HG03457 (cell line): ENCODE measurements around the gene TMC1.
"Not testable (repeated sequence)": the region's sequence is repeated elsewhere in the genome, so short reads cannot be mapped to it uniquely, and the experiment has no call there.

ENCODE experiments used
- ATAC-seq: cut with Tn5 transposase; IDR thresholded peaks from one replicate; pipeline ENCODE4 v1.9.1; 2021; ENCODE audit warnings: moderate number of reproducible peaks; ENCODE audit not compliant: unreplicated experiment

The TMC1 gene

GRCh38 chr9:72521416-72521815, at the start of gene TMC1:
Gene TMC1, plus strand, starts transcription at chr9:72521608. Its CDS starts 127,041 bp downstream, at chr9:72648649.
- not testable (repeated sequence) for ATAC-seq

DNA sequence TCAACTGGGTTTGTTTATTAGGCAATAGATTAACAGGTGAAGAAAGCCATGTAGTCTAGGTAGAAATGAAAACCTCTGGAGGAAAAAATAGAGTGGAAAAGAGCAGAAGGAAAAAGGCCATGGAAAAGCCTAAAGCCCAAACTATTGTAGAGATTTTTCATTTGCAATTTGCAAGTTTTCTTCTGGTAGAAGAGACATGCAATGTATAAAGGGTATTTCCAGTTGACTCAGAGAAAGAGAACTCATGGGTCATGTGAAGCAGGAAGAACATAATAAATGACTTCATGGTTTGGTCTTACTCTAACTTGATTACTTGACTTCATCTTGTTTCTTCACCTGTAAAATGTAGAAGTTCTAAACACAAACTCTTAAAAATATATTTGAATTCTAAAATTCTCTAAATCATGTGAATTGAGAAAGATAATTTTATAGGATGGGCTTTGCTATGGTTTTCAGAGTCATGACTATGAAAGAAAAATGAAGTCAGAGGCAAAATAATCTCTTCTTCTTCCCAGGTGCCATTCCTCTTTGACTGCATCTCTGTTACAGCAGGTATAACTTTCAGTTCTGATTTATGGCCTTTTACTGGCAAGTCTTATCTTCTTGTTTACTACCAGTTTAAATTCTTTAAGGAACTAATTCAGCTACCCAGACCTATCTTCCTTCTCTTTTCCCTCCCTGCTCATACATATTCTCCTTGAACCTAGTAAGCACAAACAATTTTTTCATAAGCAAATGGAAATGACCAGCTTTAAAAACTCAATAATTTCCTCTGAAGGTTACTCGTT, 47.7 kb upstream of the TMC1 start:
- ATAC-seq: peak; percentile 89

GRCh38 chr9:72474676-72475075, 46.7 kb upstream of the TMC1 start:
- no peak for ATAC-seq

DNA sequence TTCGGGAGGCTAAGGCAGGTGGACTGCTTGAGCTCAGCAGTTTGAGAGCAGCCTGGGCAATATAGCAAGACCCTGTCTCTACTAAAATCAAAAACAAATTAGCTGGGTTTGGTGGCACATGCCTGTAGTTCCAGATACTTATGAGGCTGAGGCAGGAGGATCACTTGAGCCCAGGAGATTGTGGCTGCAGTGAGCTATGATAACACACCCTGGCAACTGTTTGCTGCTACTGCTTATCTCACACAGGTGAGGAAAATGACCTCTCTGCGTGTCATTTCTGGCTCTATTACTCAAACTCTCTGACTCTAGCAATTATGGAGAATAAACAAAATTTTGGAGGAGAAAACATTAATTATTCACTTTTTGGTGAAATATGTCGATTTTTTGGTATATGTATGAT, 45.3 kb upstream of the TMC1 start:
- no peak for ATAC-seq

- ATAC-seq: no peak
Observed at GRCh38 chr9:72476617-72477437, 44.6 kb upstream of the TMC1 start.

DNA sequence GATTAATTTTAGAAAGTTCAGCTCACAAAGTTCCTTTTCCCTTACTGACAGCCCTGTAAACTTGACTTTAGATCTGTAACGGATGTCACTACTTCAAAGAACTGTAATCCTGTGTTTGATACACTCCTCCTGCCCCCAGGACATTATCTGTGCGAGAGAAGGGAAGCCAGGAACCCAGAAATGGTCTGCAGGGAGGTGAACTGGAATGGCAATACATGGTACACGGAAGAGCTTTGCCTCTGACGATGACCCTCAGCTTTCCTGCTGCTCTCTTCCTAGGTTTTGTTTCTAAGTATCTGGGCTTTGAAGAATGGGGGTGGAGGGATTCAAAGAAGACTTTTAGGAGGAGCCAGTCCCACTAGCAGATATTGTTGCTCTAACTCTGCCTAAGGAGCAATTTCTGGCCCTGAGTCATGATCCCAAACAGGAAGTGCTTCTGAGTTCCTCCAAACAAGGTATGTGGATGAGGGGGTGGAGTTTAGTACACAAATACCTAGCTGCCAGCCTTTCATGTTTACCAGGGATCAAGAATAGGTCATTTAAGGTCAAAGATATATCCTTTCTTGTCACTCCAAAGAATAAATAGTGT, 43.4 kb upstream of the TMC1 start:
- ATAC-seq: no peak

- ATAC-seq: no peak
Observed at GRCh38 chr9:72478966-72479365, 42.4 kb upstream of the TMC1 start.

GRCh38 chr9:72480261-72480660, 41.1 kb upstream of the TMC1 start:
- ATAC-seq: not testable (repeated sequence)

- no peak for ATAC-seq
Observed at GRCh38 chr9:72480921-72481320, 40.5 kb upstream of the TMC1 start.

GRCh38 chr9:72485821-72486593, 35.4 kb upstream of the TMC1 start:
- no peak for ATAC-seq

- no peak for ATAC-seq
Observed at GRCh38 chr9:72486594-72486955, 34.8 kb upstream of the TMC1 start.

- ATAC-seq: not testable (repeated sequence)
Observed at GRCh38 chr9:72487665-72488064, 33.7 kb upstream of the TMC1 start.

GRCh38 chr9:72489986-72490385, 31.4 kb upstream of the TMC1 start:
- ATAC-seq: no peak

- no peak for ATAC-seq
Observed at GRCh38 chr9:72491242-72491641, 30.2 kb upstream of the TMC1 start.

DNA sequence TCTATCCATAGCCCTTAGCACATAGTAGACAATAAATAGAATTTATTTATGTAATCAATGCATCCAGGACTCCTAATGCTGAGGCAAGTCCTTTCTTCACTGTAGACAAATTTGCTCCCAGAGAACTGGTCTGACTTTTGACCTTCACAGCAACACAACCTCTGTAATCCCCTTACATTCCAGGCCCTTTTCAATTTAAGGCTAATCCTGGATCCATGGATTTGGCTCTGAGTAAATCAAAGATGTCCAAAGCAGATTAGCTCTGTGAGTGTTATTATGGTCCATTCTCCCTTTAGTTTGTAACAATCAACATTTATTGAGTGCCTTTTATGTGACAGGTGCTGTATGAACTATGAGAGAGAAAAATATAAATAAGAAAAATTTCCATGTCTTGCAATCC, 27.4 kb upstream of the TMC1 start:
- ATAC-seq: no peak

DNA sequence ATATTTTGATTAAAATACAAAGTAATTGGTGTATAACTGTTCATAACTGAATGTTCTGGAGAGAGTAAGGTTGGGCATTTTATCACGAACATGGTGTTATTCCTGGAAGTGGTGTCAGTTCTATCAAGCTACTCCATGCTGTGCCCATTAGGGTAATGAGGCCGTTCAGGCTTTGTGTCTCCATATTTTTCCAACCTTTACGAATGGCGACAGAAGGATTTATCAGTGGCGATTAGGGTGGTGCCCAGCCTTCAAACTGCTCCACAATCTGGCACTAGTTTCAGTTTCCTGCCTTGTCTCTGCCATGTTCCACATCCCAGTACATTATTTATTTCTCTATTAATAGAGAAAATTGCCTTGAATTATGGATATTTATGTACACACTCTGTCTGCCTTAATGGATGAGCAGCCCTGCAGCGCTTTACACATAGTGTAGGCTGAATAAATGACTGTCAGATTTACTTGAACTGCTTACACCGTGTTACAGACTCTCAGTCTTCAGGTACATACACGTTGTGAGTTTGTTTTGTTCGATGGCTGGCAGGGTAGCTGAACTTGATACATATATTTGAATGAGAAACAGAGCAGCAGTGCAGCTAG, 23.9 kb upstream of the TMC1 start:
- ATAC-seq: no peak

DNA sequence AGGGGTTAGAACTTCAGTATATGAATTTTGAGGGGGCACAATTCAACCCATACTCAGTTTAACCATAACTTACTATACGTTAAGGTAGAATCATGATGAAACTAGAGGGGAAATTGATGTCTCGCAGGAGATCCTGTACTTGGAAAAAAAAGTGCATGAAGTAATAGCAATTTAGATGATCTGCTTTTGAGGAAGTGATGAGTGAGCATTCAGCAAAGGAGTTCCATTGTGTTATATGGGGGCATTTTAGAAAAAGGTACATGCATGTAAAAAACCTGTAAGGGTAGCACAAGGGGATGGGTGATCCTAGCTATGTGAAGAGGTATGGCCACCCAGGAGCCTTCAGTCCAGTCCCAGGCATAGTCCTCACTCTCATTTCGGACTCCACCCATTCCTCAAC, 14.8 kb upstream of the TMC1 start:
- ATAC-seq: no peak

DNA sequence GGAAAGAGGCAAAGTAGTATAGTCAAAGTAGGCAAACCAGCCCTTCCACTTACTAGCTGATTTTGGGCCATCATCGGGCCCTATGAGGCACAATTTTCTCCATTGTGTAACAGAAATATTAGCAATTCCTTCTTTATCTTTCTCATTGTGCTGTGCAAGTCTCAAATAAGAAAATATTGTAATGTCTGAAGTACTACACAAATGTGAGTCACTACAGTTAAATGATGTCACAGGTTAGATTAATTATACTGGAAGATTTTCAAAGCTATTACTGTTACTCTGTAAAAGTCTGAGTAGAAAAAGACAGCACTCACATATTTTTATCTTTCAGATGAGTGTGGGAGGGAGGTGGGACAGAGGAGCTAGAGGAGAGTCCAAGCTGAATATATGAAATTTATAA, 12.4 kb upstream of the TMC1 start:
- no peak for ATAC-seq

- ATAC-seq: peak; percentile 91
Observed at GRCh38 chr9:72509635-72510034, 11.8 kb upstream of the TMC1 start.

GRCh38 chr9:72521011-72521410, 397 bp upstream of the TMC1 start:
- not testable (repeated sequence) for ATAC-seq
